Endothelial cell of umbilical vein (primary cell): Measurements from ENCODE around the gene PLA2G2D. TPM values are rescaled to one million over a fixed set of nuclear protein-coding genes. Genes with fewer than 3 reads are reported as not detected.

Experiments used
- BruUV-seq: library from RNA; stranded (reverse); fragments of 400-500 nt; replicated peaks from 2 replicates; lab custom pipeline; 2021; lab: Mats Ljungman, UMichigan
- CTCF ChIA-PET: fragments of 300-600, 350-600 bp; sonication (Branson Sonifier 250); formaldehyde crosslinking; loops from one replicate; lab custom pipeline; 2021; ENCODE audit warnings: antibody characterized with exemption, inconsistent platforms; lab: Charles Lee
- POLR2A ChIA-PET: fragments of 300-600, 350-600 bp; sonication (Branson Sonifier 250); formaldehyde crosslinking; loops from one replicate; lab custom pipeline; 2021; ENCODE audit warnings: antibody characterized with exemption, inconsistent platforms; lab: Charles Lee
- DNase-seq: peaks from one replicate; pipeline ENCODE4 v3.0.0-alpha.2; 2011; ENCODE audit warnings: low read depth, low spot score
- FAIRE-seq: peaks from 2 replicates; lab custom pipeline; 2011; peaks lifted over from hg19 to GRCh38; lab: Jason Lieb, UNC
- H2AFZ ChIP-seq: 2 replicates; pipeline ENCODE4 v1.6.0; 2012; ENCODE audit warnings: low read depth, low read length, control low read depth, inconsistent platforms
- H3K27ac ChIP-seq: 2 replicates; pipeline ENCODE4 v1.5.1; 2011; ENCODE audit warnings: low read depth, mild to moderate bottlenecking, control low read depth, low read length, moderate library complexity; ENCODE audit not compliant: insufficient read depth
- H3K27me3 ChIP-seq, 2 experiments: 2 replicates each; pipeline versions ENCODE4 v1.6.0 to v1.6.1; 2011; ENCODE audit warnings: low read length in 2 of 2, mixed read lengths in 1 of 2; ENCODE audit not compliant: control insufficient read depth in 2 of 2, insufficient read depth in 2 of 2
- H3K36me3 ChIP-seq, 2 experiments: 2 replicates in 1 of 2; 3 replicates in 1 of 2; pipeline ENCODE4 v1.5.1; 2011; ENCODE audit warnings: low read length in 2 of 2, mild to moderate bottlenecking in 1 of 2, moderate library complexity in 1 of 2; ENCODE audit not compliant: control insufficient read depth in 2 of 2, insufficient read depth in 2 of 2; ENCODE audit errors: extremely low read depth in 1 of 2
- H3K4me1 ChIP-seq: 3 replicates; pipeline ENCODE4 v1.5.1; 2011; ENCODE audit warnings: mild to moderate bottlenecking, low read length; ENCODE audit not compliant: control insufficient read depth, insufficient read depth; ENCODE audit errors: extremely low read depth
- H3K4me2 ChIP-seq: 2 replicates; pipeline ENCODE4 v1.6.1; 2011; ENCODE audit warnings: low read length, control low read depth, mixed read lengths; ENCODE audit not compliant: insufficient read depth
- H3K4me3 ChIP-seq, 3 experiments: fragments of 200-600 bp in 1 of 3; sonication (generic), shearing (Covaris generic) in 1 of 3; replicated peaks in 1 of 3; 2 replicates each; pipeline ENCODE4 v1.5.1; 2011 to 2016; ENCODE audit warnings: control low read depth in 3 of 3, low read length in 3 of 3, mild to moderate bottlenecking in 2 of 3, inconsistent platforms in 1 of 3, low read depth in 1 of 3, moderate library complexity in 1 of 3; ENCODE audit not compliant: insufficient read depth in 1 of 3
- H3K79me2 ChIP-seq: 2 replicates; pipeline ENCODE4 v1.6.0; 2012; ENCODE audit warnings: low read length, inconsistent platforms; ENCODE audit not compliant: control insufficient read depth, insufficient read depth
- H3K9ac ChIP-seq: replicated peaks from 2 replicates; pipeline ENCODE3; 2011; ENCODE audit warnings: low read length, control low read depth; ENCODE audit not compliant: insufficient read depth; ENCODE audit errors: extremely low read depth
- H3K9me1 ChIP-seq: replicated peaks from 3 replicates; pipeline ENCODE4 v1.6.0; 2011; ENCODE audit warnings: mild to moderate bottlenecking, low read length; ENCODE audit not compliant: control insufficient read depth, insufficient read depth; ENCODE audit errors: extremely low read depth
- H3K9me3 ChIP-seq: replicated peaks from 2 replicates; pipeline ENCODE4 v1.5.1; 2012; ENCODE audit warnings: low read length, inconsistent platforms; ENCODE audit not compliant: control insufficient read depth, insufficient read depth
- H4K20me1 ChIP-seq: replicated peaks from 2 replicates; pipeline ENCODE3; 2011; ENCODE audit warnings: mild to moderate bottlenecking, low read length; ENCODE audit not compliant: control insufficient read depth, insufficient read depth; ENCODE audit errors: extremely low read depth
- CTCF ChIP-seq, 2 donors: IDR thresholded peaks; 1 replicate in 1 of 2; 2 replicates in 1 of 2; pipeline ENCODE4 v1.5.1; 2011; ENCODE audit warnings: low read length in 2 of 2, mild to moderate bottlenecking in 2 of 2, moderate library complexity in 2 of 2, control low read depth in 1 of 2, inconsistent platforms in 1 of 2, low read depth in 1 of 2; ENCODE audit not compliant: insufficient read depth in 1 of 2; ENCODE audit errors: extremely low read depth in 1 of 2
- EZH2 ChIP-seq: IDR thresholded peaks from 2 replicates; pipeline ENCODE4 v1.6.1; 2012; ENCODE audit warnings: borderline replicate concordance, low read depth, mild to moderate bottlenecking, moderate library complexity, low read length, inconsistent platforms; ENCODE audit not compliant: severe bottlenecking
- FOS ChIP-seq: IDR thresholded peaks from 2 replicates; pipeline ENCODE4 v1.6.1; 2011; ENCODE audit warnings: mild to moderate bottlenecking, low read length, moderate library complexity, borderline replicate concordance; ENCODE audit not compliant: insufficient read depth
- GATA2 ChIP-seq: IDR thresholded peaks from 2 replicates; pipeline ENCODE4 v1.7.0; 2011; ENCODE audit warnings: low read depth, mild to moderate bottlenecking, moderate library complexity, mixed read lengths, low read length; ENCODE audit not compliant: insufficient read length, insufficient read depth
- JUN ChIP-seq: IDR thresholded peaks from 2 replicates; pipeline ENCODE4 v1.6.1; 2011; ENCODE audit warnings: borderline replicate concordance, low read depth; ENCODE audit not compliant: insufficient read length, insufficient read depth
- MAX ChIP-seq: IDR thresholded peaks from 2 replicates; pipeline ENCODE4 v1.6.1; 2011; ENCODE audit not compliant: insufficient read depth, insufficient read length
- MYC ChIP-seq: IDR thresholded peaks from one replicate; pipeline ENCODE4 v1.6.1; 2011; ENCODE audit warnings: mild to moderate bottlenecking, low read depth, low read length
- POLR2A ChIP-seq: IDR thresholded peaks from 2 replicates; pipeline ENCODE4 v1.6.1; 2012; ENCODE audit warnings: low read depth, mild to moderate bottlenecking, control low read depth, low read length
- POLR2AphosphoS5 ChIP-seq: IDR thresholded peaks from 2 replicates; pipeline ENCODE4 v1.6.1; 2012; ENCODE audit warnings: low read depth, mild to moderate bottlenecking, control low read depth, low read length, moderate library complexity; ENCODE audit not compliant: insufficient read depth
- dilution Hi-C: fragments of 300-500 bp; cut with MboI; formaldehyde crosslinking; loops from one replicate; pipeline ENCODE4 v1.15.0; 2019; ENCODE audit warnings: low sequenced_read_pairs; ENCODE audit not compliant: extremely low pct_ligation_motif_present
- intact Hi-C: fragments of 100-400 bp; cut with micrococcal nuclease; formaldehyde crosslinking; loops from one replicate; pipeline ENCODE4 v1.10.0; 2022
- polyA plus RNA-seq, 4 experiments: library from polyadenylated mRNA; depleted of rRNA in 3 of 4; stranded (reverse) in 3 of 4; unstranded in 1 of 4; fragments of >200 nt; gene quantifications; 2 replicates each; pipeline versions ENCODE4 v1.2.1 to v1.2.3, GENCODE V29; 2011 to 2012; ENCODE audit warnings: missing spikeins in 1 of 4
- total RNA-seq: library from RNA; stranded (reverse); gene quantifications from 2 replicates; pipeline ENCODE4 v1.2.3, GENCODE V29; 2021

The PLA2G2D gene
- total and polyA plus RNA-seq, 2 donors (not counting 3 experiments of a cell fraction or from before 2014, with no cell fraction given), result not detected

- no peak overlapping the region for H3K27ac ChIP-seq
- POLR2A ChIA-PET, result no interaction called here
- no peaks in the 10 kb centered on the region for H3K36me3 ChIP-seq
- no peaks in the 10 kb centered on the region for H3K9me1 ChIP-seq
- dilution Hi-C loops (no loop called here), intact Hi-C loops (loop anchor here (1.0 kb wide), 7 partner anchors 51 to 437 kb away; partner anchors contain the start of gene OTUD3)
- no peak overlapping the region for H2AFZ ChIP-seq
- DNase-seq, result no peak
- H3K4me3 ChIP-seq, result no peak overlapping the region
- no peaks in the 10 kb centered on the region for H4K20me1 ChIP-seq
- H3K9me3 ChIP-seq, result no peaks in the 10 kb centered on the region
- no peaks in the 10 kb centered on the region for H3K79me2 ChIP-seq
- TF ChIP-seq EZH2 (no peak), FOS (no peak), POLR2A (no peak), MAX (no peak), GATA2 (no peak), CTCF (IDR thresholded peaks at IDR 0.05; ENCODE audit: extremely low read depth in 1 of 2, insufficient read depth in 1 of 2, low read depth in 1 of 2, low read length in 2 of 2) (no peak), MYC (no peak), JUN (no peak), POLR2AphosphoS5 (no peak)
- CTCF ChIA-PET, result interaction anchor here (0.9 to 6.7 kb wide), 18 partner anchors 9 to 341 kb away, joined by 3 to 76 read pairs (median 8); no protein-coding TSS in a partner anchor
- no peak for FAIRE-seq
- peaks cover 4% of the 10 kb centered on the region for H3K4me1 ChIP-seq
- H3K27me3 ChIP-seq, result no peaks in the 10 kb centered on the region
- no peak overlapping the region for H3K4me2 ChIP-seq
- BruUV-seq, result no TSS peak
- H3K9ac ChIP-seq, result no peak overlapping the region
Observed at GRCh38 chr1:20152599-20152930, 33.2 kb upstream of the PLA2G2D start.
